Right lobe of liver (tissue), 4 donors: ENCODE results near the gene GDPD4.

Source experiments
- POLR2A ChIP-seq: fragments of 450-650 bp; IDR thresholded peaks from one replicate; pipeline ENCODE4 v1.6.1; 2017; ENCODE audit warnings: antibody characterized with exemption, mild to moderate bottlenecking
- TF ChIP-seq, protein P1 (sequence below), 4 donors: fragments of 200-600 bp in 3 of 4; fragments of 450-650 bp in 1 of 4; IDR thresholded peaks; one replicate each; pipeline versions ENCODE4 v1.5.1 to v1.8.0; 2016 to 2022; ENCODE audit warnings: antibody characterized with exemption in 4 of 4, mild to moderate bottlenecking in 2 of 4
- donor health status: DM: no; HTN: no; CAD: no.
- donor health status: DM: no; HTN: no; CAD: no.
- donor health status: DM: no; HTN: yes; CAD: no.

GRCh38 chr11:77207618-77208313 lies 93.7 kb downstream of the GDPD4 start:
- TF ChIP-seq, protein P1, sequence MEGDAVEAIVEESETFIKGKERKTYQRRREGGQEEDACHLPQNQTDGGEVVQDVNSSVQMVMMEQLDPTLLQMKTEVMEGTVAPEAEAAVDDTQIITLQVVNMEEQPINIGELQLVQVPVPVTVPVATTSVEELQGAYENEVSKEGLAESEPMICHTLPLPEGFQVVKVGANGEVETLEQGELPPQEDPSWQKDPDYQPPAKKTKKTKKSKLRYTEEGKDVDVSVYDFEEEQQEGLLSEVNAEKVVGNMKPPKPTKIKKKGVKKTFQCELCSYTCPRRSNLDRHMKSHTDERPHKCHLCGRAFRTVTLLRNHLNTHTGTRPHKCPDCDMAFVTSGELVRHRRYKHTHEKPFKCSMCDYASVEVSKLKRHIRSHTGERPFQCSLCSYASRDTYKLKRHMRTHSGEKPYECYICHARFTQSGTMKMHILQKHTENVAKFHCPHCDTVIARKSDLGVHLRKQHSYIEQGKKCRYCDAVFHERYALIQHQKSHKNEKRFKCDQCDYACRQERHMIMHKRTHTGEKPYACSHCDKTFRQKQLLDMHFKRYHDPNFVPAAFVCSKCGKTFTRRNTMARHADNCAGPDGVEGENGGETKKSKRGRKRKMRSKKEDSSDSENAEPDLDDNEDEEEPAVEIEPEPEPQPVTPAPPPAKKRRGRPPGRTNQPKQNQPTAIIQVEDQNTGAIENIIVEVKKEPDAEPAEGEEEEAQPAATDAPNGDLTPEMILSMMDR (IDR thresholded peaks at IDR 0.05) = no peak
- no peak for TF ChIP-seq POLR2A
